IMR-90 (cell line): ENCODE data around the gene KMT2C. TPM values are rescaled to one million over a fixed set of nuclear protein-coding genes. Genes with fewer than 3 reads are reported as not detected.

Experiments
- ATAC-seq: fragments of 200-7000 bp; cut with Tn5 transposase; 2 replicates; pipeline ENCODE4 v1.9.1; 2020; ENCODE audit warnings: low read depth, mild to moderate bottlenecking, moderate library complexity
- BruUV-seq: library from RNA; stranded (reverse); fragments of 400-500 nt; replicated peaks from 2 replicates; lab custom pipeline; 2021; lab: Mats Ljungman, UMichigan
- CTCF ChIA-PET: fragments of 300-600 bp; formaldehyde crosslinking; extraction: SDS; loops from one replicate; lab custom pipeline; 2021; ENCODE audit warnings: antibody characterized with exemption; lab: Yijun Ruan, JAX
- POLR2A ChIA-PET: fragments of 300-600 bp; sonication (Branson Sonifier 250); formaldehyde crosslinking; loops from one replicate; lab custom pipeline; 2022; ENCODE audit warnings: antibody characterized with exemption; ENCODE audit not compliant: unreplicated experiment; lab: Charles Lee
- DNase-seq: peaks from one replicate; pipeline ENCODE4 v3.0.0; 2013
- H2AFZ ChIP-seq: replicated peaks from 2 replicates; pipeline ENCODE3; 2013; ENCODE audit warnings: low read length, mild to moderate bottlenecking; ENCODE audit not compliant: poor library complexity
- H2AK5ac ChIP-seq: 2 replicates; pipeline ENCODE4 v1.6.1; 2013; ENCODE audit warnings: low read depth, low read length, inconsistent platforms
- H2AK9ac ChIP-seq: replicated peaks from 2 replicates; pipeline ENCODE3; 2013; ENCODE audit warnings: mild to moderate bottlenecking, low read depth, low read length, moderate library complexity; ENCODE audit not compliant: poor library complexity
- H2BK120ac ChIP-seq: 2 replicates; pipeline ENCODE4 v1.6.1; 2013; ENCODE audit warnings: low read depth, low read length, inconsistent platforms
- H2BK15ac ChIP-seq: 3 replicates; pipeline ENCODE4 v1.6.1; 2013; ENCODE audit warnings: low read depth, low read length, inconsistent platforms
- H2BK20ac ChIP-seq: 2 replicates; pipeline ENCODE4 v1.6.1; 2013; ENCODE audit warnings: low read depth, mild to moderate bottlenecking, inconsistent platforms, low read length, moderate library complexity
- H2BK5ac ChIP-seq: 2 replicates; pipeline ENCODE4 v1.6.1; 2013; ENCODE audit warnings: mild to moderate bottlenecking, low read depth, low read length, inconsistent platforms; ENCODE audit not compliant: poor library complexity, severe bottlenecking
- H3K14ac ChIP-seq: replicated peaks from 2 replicates; pipeline ENCODE4 v1.6.1; 2013; ENCODE audit warnings: low read depth, low read length, inconsistent platforms
- H3K18ac ChIP-seq: 2 replicates; pipeline ENCODE4 v1.6.1; 2013; ENCODE audit warnings: low read depth, low read length, control low read depth
- H3K23ac ChIP-seq: 2 replicates; pipeline ENCODE4 v1.6.1; 2013; ENCODE audit warnings: low read depth, low read length, inconsistent platforms
- H3K27ac ChIP-seq: 2 replicates; pipeline ENCODE4 v1.5.1; 2013; ENCODE audit warnings: mild to moderate bottlenecking, control low read depth, low read length; ENCODE audit not compliant: insufficient read depth
- H3K27me3 ChIP-seq: 2 replicates; pipeline ENCODE4 v1.6.1; 2013; ENCODE audit warnings: low read length; ENCODE audit not compliant: control insufficient read depth, insufficient read depth
- H3K36me3 ChIP-seq: 2 replicates; pipeline ENCODE4 v1.6.1; 2013; ENCODE audit warnings: low read length, mixed read lengths; ENCODE audit not compliant: control insufficient read depth, insufficient read depth
- H3K4ac ChIP-seq: 2 replicates; pipeline ENCODE4 v1.6.1; 2013; ENCODE audit warnings: low read depth, low read length, inconsistent platforms
- H3K4me1 ChIP-seq: 2 replicates; pipeline ENCODE4 v1.6.1; 2013; ENCODE audit warnings: low read length, mixed read lengths; ENCODE audit not compliant: control insufficient read depth, insufficient read depth
- H3K4me2 ChIP-seq: 2 replicates; pipeline ENCODE4 v1.6.1; 2013; ENCODE audit warnings: low read depth, mild to moderate bottlenecking, control low read depth, low read length, moderate library complexity
- H3K4me3 ChIP-seq: 2 replicates; pipeline ENCODE4 v1.5.1; 2013; ENCODE audit warnings: low read depth, mild to moderate bottlenecking, control low read depth, low read length, moderate library complexity; ENCODE audit not compliant: insufficient read depth
- H3K56ac ChIP-seq: 2 replicates; pipeline ENCODE4 v1.6.1; 2013; ENCODE audit warnings: low read length, inconsistent platforms; ENCODE audit not compliant: insufficient read depth; ENCODE audit errors: extremely low read depth
- H3K79me1 ChIP-seq, 2 experiments: 2 replicates each; pipeline ENCODE4 v1.6.1; 2013; ENCODE audit warnings: low read length in 2 of 2, inconsistent platforms in 1 of 2, low read depth in 1 of 2
- H3K9ac ChIP-seq: 2 replicates; pipeline ENCODE4 v1.6.1; 2013; ENCODE audit warnings: low read depth, low read length, control low read depth
- H3K9me1 ChIP-seq: 2 replicates; pipeline ENCODE4 v1.6.1; 2013; ENCODE audit warnings: low read length, inconsistent platforms; ENCODE audit not compliant: insufficient read depth
- H3K9me3 ChIP-seq: 2 replicates; pipeline ENCODE4 v1.6.1; 2013; ENCODE audit warnings: low read length; ENCODE audit not compliant: control insufficient read depth, insufficient read depth
- H4K20me1 ChIP-seq: 2 replicates; pipeline ENCODE4 v1.6.1; 2013; ENCODE audit warnings: low read length, inconsistent platforms; ENCODE audit not compliant: insufficient read depth
- H4K5ac ChIP-seq: 2 replicates; pipeline ENCODE4 v1.6.1; 2013; ENCODE audit warnings: mild to moderate bottlenecking, low read depth, low read length, control low read depth
- H4K8ac ChIP-seq, 2 experiments: 2 replicates each; pipeline ENCODE4 v1.6.1; 2013; ENCODE audit warnings: low read depth in 2 of 2, low read length in 2 of 2, control low read depth in 1 of 2, inconsistent platforms in 1 of 2
- H4K91ac ChIP-seq: 2 replicates; pipeline ENCODE4 v1.6.1; 2013; ENCODE audit warnings: low read depth, low read length, inconsistent platforms; ENCODE audit not compliant: insufficient read depth
- BHLHE40 ChIP-seq: fragments of 150-350 bp; IDR thresholded peaks from 2 replicates; pipeline ENCODE4 v1.6.1; 2016; ENCODE audit warnings: mild to moderate bottlenecking, low read depth, low read length
- CHD1 ChIP-seq: IDR thresholded peaks from 2 replicates; pipeline ENCODE4 v1.6.1; 2012; ENCODE audit warnings: low read depth, low read length, improper control_type of control experiment
- MAZ ChIP-seq: IDR thresholded peaks from 2 replicates; pipeline ENCODE4 v1.6.1; 2012; ENCODE audit warnings: low read depth, mild to moderate bottlenecking, low read length, improper control_type of control experiment, moderate library complexity, borderline replicate concordance
- MXI1 ChIP-seq: IDR thresholded peaks from 2 replicates; pipeline ENCODE4 v1.6.1; 2012; ENCODE audit warnings: low read depth, mild to moderate bottlenecking, low read length, moderate library complexity, borderline replicate concordance
- POLR2A ChIP-seq: IDR thresholded peaks from 2 replicates; pipeline ENCODE4 v1.6.1; 2012; ENCODE audit warnings: mild to moderate bottlenecking, low read depth, low read length
- RFX5 ChIP-seq: IDR thresholded peaks from 2 replicates; pipeline ENCODE4 v1.8.0; 2012; ENCODE audit warnings: low read depth, mild to moderate bottlenecking, low read length, moderate library complexity
- WGBS, 2 experiments: methylation state at CpG; one replicate each; pipeline versions ENCODE4 v1.1.5 to v1.1.7; 2013; ENCODE audit warnings: missing lambda C conversion rate in 2 of 2; ENCODE audit not compliant: insufficient read length in 1 of 2; ENCODE audit errors: extremely low coverage in 2 of 2; 5-methylcytosine and 5-hydroxymethylcytosine counted together
- dilution Hi-C: fragments of 300-500 bp; cut with HindIII; formaldehyde crosslinking; loops from one replicate; pipeline ENCODE4 v1.14.3; 2018; ENCODE audit warnings: low sequenced_read_pairs; ENCODE audit not compliant: unreplicated experiment
- in situ Hi-C: fragments of 300-500 bp; cut with MboI; formaldehyde crosslinking; loops from 3 replicates; pipeline ENCODE4 v1.14.3; 2019; ENCODE audit warnings: low sequenced_read_pairs, inconsistent platforms, mixed read lengths
- intact Hi-C: fragments of 100-400 bp; cut with micrococcal nuclease; formaldehyde crosslinking; loops from 2 replicates; pipeline ENCODE4 v1.10.0; 2022
- polyA plus RNA-seq, 3 experiments: library from polyadenylated mRNA; depleted of rRNA; stranded (reverse); fragments of >200 nt; gene quantifications; 2 replicates each; pipeline ENCODE4 v1.2.3, GENCODE V29; 2012; ENCODE audit warnings: low replicate concordance in 1 of 3
- total RNA-seq: library from RNA; depleted of rRNA; stranded (reverse); fragments of >200 nt; gene quantifications from 2 replicates; pipeline ENCODE4 v1.2.3, GENCODE V29; 2012

Gene KMT2C
- total and polyA plus RNA-seq, 2 of the 4 experiments (the other 2 are of a cell fraction) = 8.0 to 23.3 TPM

DNA sequence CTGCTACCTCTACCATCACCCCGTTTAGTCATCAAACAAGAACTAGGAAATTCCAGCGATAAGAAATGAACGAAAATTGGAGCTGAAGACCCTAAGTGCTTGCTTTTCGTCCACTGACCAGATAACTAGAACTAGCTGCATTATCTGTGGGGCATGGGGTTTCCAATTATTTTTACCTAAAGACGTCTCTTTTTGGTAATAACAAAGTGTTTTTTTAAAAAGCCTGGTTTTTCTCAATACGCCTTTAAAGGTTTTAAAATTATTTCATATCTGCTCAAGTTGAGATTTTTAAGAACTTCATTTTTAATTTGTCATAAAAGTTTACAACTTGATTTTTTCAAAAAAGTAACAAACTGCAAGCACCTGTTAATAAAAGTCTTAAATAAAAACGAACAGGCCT, 306.1 kb downstream of the KMT2C start:
- no peak overlapping the region for H2AK9ac ChIP-seq
- intact Hi-C loops = no loop called here
- DNase-seq (no peak), ATAC-seq (no peak)
- H4K8ac ChIP-seq = no peak overlapping the region
- no peak overlapping the region for H3K4ac ChIP-seq
- H4K91ac ChIP-seq = no peak overlapping the region
- H2BK15ac ChIP-seq = no peak overlapping the region
- dilution Hi-C loops = no loop called here
- no peaks in the 10 kb centered on the region; the same call in 1 of the 2 replicates for H3K9me3 ChIP-seq
- no peak overlapping the region for H3K14ac ChIP-seq
- in situ Hi-C loops = no loop called here
- TF ChIP-seq MXI1 (no peak), MAZ (no peak), POLR2A (no peak), BHLHE40 (no peak), RFX5 (no peak), CHD1 (no peak)
- no peak overlapping the region for H2BK20ac ChIP-seq
- H3K4me3 ChIP-seq = no peak overlapping the region
- no peak overlapping the region for H3K4me2 ChIP-seq
- H2AFZ ChIP-seq = no peak overlapping the region
- peaks cover 53% of the 10 kb centered on the region for H3K36me3 ChIP-seq
- H3K27ac ChIP-seq = no peak overlapping the region
- H3K27me3 ChIP-seq = no peaks in the 10 kb centered on the region
- H4K20me1 ChIP-seq = 0 out of 2 replicates have a peak, but pooled peaks cover 3% of the 10 kb centered on the region
- no peak overlapping the region for H2BK5ac ChIP-seq
- no peaks in the 10 kb centered on the region for H3K4me1 ChIP-seq
- no peaks in the 10 kb centered on the region for H3K9me1 ChIP-seq
- no peak overlapping the region for H3K18ac ChIP-seq
- ChIA-PET POLR2A (no interaction called here), CTCF (no interaction called here)
- H2BK120ac ChIP-seq = no peak overlapping the region
- H3K79me1 ChIP-seq = no peaks in the 10 kb centered on the region; a peak in 1 of 4 replicates
- H2AK5ac ChIP-seq = no peak overlapping the region
- H3K9ac ChIP-seq = no peak overlapping the region
- H3K23ac ChIP-seq = no peak overlapping the region
- no CpG with 5 or more reads among the region's 7 CpGs for WGBS, 2 experiments
- H3K56ac ChIP-seq = no peak overlapping the region
- no TSS peak for BruUV-seq
- H4K5ac ChIP-seq = no peak overlapping the region
